Mesendoderm (in vitro differentiated cells): Measurements from ENCODE around the gene CRACDL.

Experiments
- DNase-seq: peaks from one replicate; pipeline ENCODE4 v3.0.0; 2013
- H2AK5ac ChIP-seq: 2 replicates; pipeline ENCODE4 v1.6.1; 2013; ENCODE audit warnings: low read length, inconsistent platforms
- H2BK120ac ChIP-seq: 2 replicates; pipeline ENCODE4 v1.6.1; 2013; ENCODE audit warnings: low read depth, mild to moderate bottlenecking, low read length, moderate library complexity, mixed read lengths
- H2BK15ac ChIP-seq: replicated peaks from 2 replicates; pipeline ENCODE4 v1.6.1; 2013; ENCODE audit warnings: low read depth, mild to moderate bottlenecking, moderate library complexity
- H2BK5ac ChIP-seq: 2 replicates; pipeline ENCODE4 v1.6.1; 2013; ENCODE audit warnings: low read length, inconsistent platforms
- H3K18ac ChIP-seq: 2 replicates; pipeline ENCODE4 v1.6.1; 2013; ENCODE audit warnings: mild to moderate bottlenecking, low read length, mixed read lengths
- H3K23ac ChIP-seq: one replicate; pipeline ENCODE4 v1.6.1; 2013; ENCODE audit warnings: low read length
- H3K27ac ChIP-seq: 2 replicates; pipeline ENCODE4 v1.5.1; 2013; ENCODE audit warnings: low read depth, mild to moderate bottlenecking, inconsistent platforms, low read length, moderate library complexity
- H3K27me3 ChIP-seq: 2 replicates; pipeline ENCODE4 v1.6.1; 2013; ENCODE audit warnings: low read length, control low read depth, mild to moderate bottlenecking, inconsistent platforms; ENCODE audit not compliant: insufficient read depth, poor library complexity
- H3K36me3 ChIP-seq: 2 replicates; pipeline ENCODE4 v1.6.1; 2013; ENCODE audit warnings: low read length, inconsistent platforms; ENCODE audit not compliant: control insufficient read depth, insufficient read depth
- H3K4ac ChIP-seq: one replicate; pipeline ENCODE4 v1.6.1; 2013; ENCODE audit warnings: low read depth, mild to moderate bottlenecking, low read length, moderate library complexity
- H3K4me1 ChIP-seq: 2 replicates; pipeline ENCODE4 v1.6.1; 2013; ENCODE audit warnings: low read depth, low read length, inconsistent platforms; ENCODE audit not compliant: control insufficient read depth
- H3K4me2 ChIP-seq: 2 replicates; pipeline ENCODE4 v1.6.1; 2013; ENCODE audit warnings: low read length
- H3K4me3 ChIP-seq: 2 replicates; pipeline ENCODE4 v1.5.1; 2013; ENCODE audit warnings: mild to moderate bottlenecking, low read length
- H3K56ac ChIP-seq: one replicate; pipeline ENCODE4 v1.6.1; 2013; ENCODE audit warnings: low read length
- H3K79me1 ChIP-seq: 2 replicates; pipeline ENCODE4 v1.6.1; 2013; ENCODE audit warnings: low read length, inconsistent platforms
- H3K79me2 ChIP-seq: 2 replicates; pipeline ENCODE4 v1.6.1; 2013; ENCODE audit warnings: mild to moderate bottlenecking, low read length; ENCODE audit not compliant: control insufficient read depth, insufficient read depth
- H3K9ac ChIP-seq: 2 replicates; pipeline ENCODE4 v1.6.1; 2013; ENCODE audit warnings: low read length, inconsistent platforms
- H4K5ac ChIP-seq: one replicate; pipeline ENCODE4 v1.6.1; 2013; ENCODE audit warnings: low read length
- H4K8ac ChIP-seq: one replicate; pipeline ENCODE4 v1.6.1; 2013; ENCODE audit warnings: low read depth, mild to moderate bottlenecking, control low read depth, low read length, moderate library complexity
- WGBS: extraction: QIAGEN DNeasy Blood & Tissue Kit; methylation state at CpG from one replicate; pipeline ENCODE4 v1.1.7; 2013; ENCODE audit warnings: low lambda C conversion rate, missing lambda C conversion rate; ENCODE audit not compliant: insufficient coverage; ENCODE audit errors: extremely low coverage; 5-methylcytosine and 5-hydroxymethylcytosine counted together

Gene CRACDL

GRCh38 chr2:98750593-98751282, 185.3 kb downstream of the CRACDL start:
- no peaks in the 10 kb centered on the region for H3K27me3 ChIP-seq
- no peak overlapping the region for H4K5ac ChIP-seq
- DNase-seq: no peak
- H3K56ac ChIP-seq: no peak overlapping the region
- H2BK15ac ChIP-seq: no peak overlapping the region
- no peak overlapping the region for H2BK120ac ChIP-seq
- no peak overlapping the region for H3K23ac ChIP-seq
- H2BK5ac ChIP-seq: no peak overlapping the region
- no CpG with 5 or more reads among the region's 9 CpGs for WGBS
- no peak overlapping the region for H3K4ac ChIP-seq
- H3K4me1 ChIP-seq: no peaks in the 10 kb centered on the region
- no peak overlapping the region for H3K9ac ChIP-seq
- H4K8ac ChIP-seq: no peak overlapping the region
- H3K18ac ChIP-seq: no peak overlapping the region
- no peaks in the 10 kb centered on the region for H3K36me3 ChIP-seq
- H3K79me1 ChIP-seq: no peaks in the 10 kb centered on the region
- H3K4me3 ChIP-seq: no peak overlapping the region
- H3K79me2 ChIP-seq: no peaks in the 10 kb centered on the region
- no peak overlapping the region for H2AK5ac ChIP-seq
- H3K4me2 ChIP-seq: no peak overlapping the region
- H3K27ac ChIP-seq: no peak overlapping the region

GRCh38 chr2:98749066-98749450, 187.0 kb downstream of the CRACDL start:
- Histone ChIP-seq H3K4me1 (no peaks in the 10 kb centered on the region), H3K27ac (no peak overlapping the region), H2BK5ac (no peak overlapping the region), H3K9ac (no peak overlapping the region), H4K8ac (no peak overlapping the region), H3K56ac (no peak overlapping the region), H2BK15ac (no peak overlapping the region), H3K23ac (no peak overlapping the region), H3K79me2 (no peaks in the 10 kb centered on the region), H2BK120ac (no peak overlapping the region), H3K27me3 (no peaks in the 10 kb centered on the region), H2AK5ac (no peak overlapping the region), H4K5ac (no peak overlapping the region), H3K4ac (no peak overlapping the region), H3K36me3 (no peaks in the 10 kb centered on the region), H3K79me1 (no peaks in the 10 kb centered on the region), H3K4me3 (no peak overlapping the region), H3K18ac (no peak overlapping the region), H3K4me2 (no peak overlapping the region)
- no peak for DNase-seq

- H3K27ac ChIP-seq: no peak overlapping the region
- no CpG with 5 or more reads among the region's 13 CpGs for WGBS
These were observed 187.5 kb downstream of the CRACDL start for GRCh38 chr2:98748292-98749065.

GRCh38 chr2:98747888-98748287, 188.1 kb downstream of the CRACDL start:
- no peak for DNase-seq
- Histone ChIP-seq H2BK5ac (no peak overlapping the region), H3K9ac (no peak overlapping the region), H3K56ac (no peak overlapping the region), H3K4me2 (no peak overlapping the region), H3K4me1 (no peaks in the 10 kb centered on the region), H3K79me2 (no peaks in the 10 kb centered on the region), H3K79me1 (no peaks in the 10 kb centered on the region), H3K4ac (no peak overlapping the region), H2BK120ac (no peak overlapping the region), H4K8ac (no peak overlapping the region), H3K27me3 (no peaks in the 10 kb centered on the region), H3K18ac (no peak overlapping the region), H3K23ac (no peak overlapping the region), H2AK5ac (no peak overlapping the region), H4K5ac (no peak overlapping the region), H3K27ac (no peak overlapping the region), H3K4me3 (no peak overlapping the region), H3K36me3 (no peaks in the 10 kb centered on the region), H2BK15ac (no peak overlapping the region)
- WGBS: no CpG with 5 or more reads among the region's 8 CpGs

More at GRCh38 chr2:98748292-98749065, 187.5 kb downstream of the CRACDL start:
- no peaks in the 10 kb centered on the region for H3K36me3 ChIP-seq
- H4K5ac ChIP-seq: no peak overlapping the region
- no peak overlapping the region for H2BK15ac ChIP-seq
- H2BK5ac ChIP-seq: no peak overlapping the region
- H3K4me3 ChIP-seq: no peak overlapping the region
- DNase-seq: no peak
- no peaks in the 10 kb centered on the region for H3K79me2 ChIP-seq
- H3K18ac ChIP-seq: no peak overlapping the region
- H2BK120ac ChIP-seq: no peak overlapping the region
- no peaks in the 10 kb centered on the region for H3K4me1 ChIP-seq
- H3K27me3 ChIP-seq: no peaks in the 10 kb centered on the region
- no peak overlapping the region for H3K4ac ChIP-seq
- no peak overlapping the region for H3K23ac ChIP-seq
- H2AK5ac ChIP-seq: no peak overlapping the region
- H3K56ac ChIP-seq: no peak overlapping the region
- H4K8ac ChIP-seq: no peak overlapping the region
- H3K9ac ChIP-seq: no peak overlapping the region
- H3K4me2 ChIP-seq: no peak overlapping the region
- H3K79me1 ChIP-seq: no peaks in the 10 kb centered on the region

GRCh38 chr2:98746426-98746825, 189.6 kb downstream of the CRACDL start:
- H3K27me3 ChIP-seq: no peaks in the 10 kb centered on the region

More at GRCh38 chr2:98746426-98746825, 189.6 kb downstream of the CRACDL start:
- no peak overlapping the region for H2BK15ac ChIP-seq
- H2BK120ac ChIP-seq: no peak overlapping the region
- H3K79me2 ChIP-seq: no peaks in the 10 kb centered on the region
- H3K4me2 ChIP-seq: no peak overlapping the region
- H3K23ac ChIP-seq: no peak overlapping the region
- no peak overlapping the region for H4K8ac ChIP-seq
- H2AK5ac ChIP-seq: no peak overlapping the region
- no peaks in the 10 kb centered on the region for H3K79me1 ChIP-seq
- no peak overlapping the region for H3K4me3 ChIP-seq
- no peak overlapping the region for H3K18ac ChIP-seq
- H3K4ac ChIP-seq: no peak overlapping the region
- H3K4me1 ChIP-seq: no peaks in the 10 kb centered on the region
- H3K36me3 ChIP-seq: no peaks in the 10 kb centered on the region
- DNase-seq: no peak
- no peak overlapping the region for H4K5ac ChIP-seq
- no peak overlapping the region for H3K9ac ChIP-seq
- no peak overlapping the region for H3K27ac ChIP-seq
- no peak overlapping the region for H3K56ac ChIP-seq
- H2BK5ac ChIP-seq: no peak overlapping the region
